GM12892 (cell line): ENCODE measurements around the gene CACNA2D2.

ENCODE experiments used
- DNase-seq: peaks from one replicate; pipeline ENCODE4 v3.0.0; 2011; ENCODE audit not compliant: insufficient read length
- FAIRE-seq: peaks from 2 replicates; lab custom pipeline; 2011; peaks lifted over from hg19 to GRCh38; lab: Jason Lieb, UNC
- POLR2A ChIP-seq: IDR thresholded peaks from 2 replicates; pipeline ENCODE4 v1.6.1; 2011; ENCODE audit warnings: low read depth, low read length, control low read depth
- POLR2AphosphoS5 ChIP-seq: IDR thresholded peaks from 2 replicates; pipeline ENCODE4 v1.6.1; 2011; ENCODE audit warnings: low read depth, low read length, control low read depth
- TAF1 ChIP-seq: IDR thresholded peaks from 2 replicates; pipeline ENCODE4 v1.6.1; 2011; ENCODE audit warnings: low read depth, mild to moderate bottlenecking, control low read depth, low read length, borderline replicate concordance

Gene CACNA2D2

GRCh38 chr3:50319894-50320625 is 183.4 kb downstream of the CACNA2D2 start:
- no peak for FAIRE-seq
- DNase-seq = no peak
- TF ChIP-seq POLR2A (no peak), POLR2AphosphoS5 (no peak), TAF1 (no peak)

- DNase-seq = no peak
- no peak for FAIRE-seq
- TF ChIP-seq POLR2AphosphoS5 (no peak), POLR2A (no peak), TAF1 (no peak)
Observed at GRCh38 chr3:50319181-50319893, 184.1 kb downstream of the CACNA2D2 start.

- no peak for DNase-seq
- FAIRE-seq = no peak
Observed at GRCh38 chr3:50318615-50319014, 184.8 kb downstream of the CACNA2D2 start.

GRCh38 chr3:50318163-50318562 is 185.3 kb downstream of the CACNA2D2 start:
- DNase-seq = no peak
- no peak for FAIRE-seq
- TF ChIP-seq TAF1 (no peak), POLR2A (no peak)

More at GRCh38 chr3:50318615-50319014, 184.8 kb downstream of the CACNA2D2 start:
- TF ChIP-seq POLR2AphosphoS5 = no peak

GRCh38 chr3:50317300-50317699 is 186.1 kb downstream of the CACNA2D2 start:
- TF ChIP-seq POLR2A = no peak
- no peak for TF ChIP-seq TAF1
- no peak for TF ChIP-seq POLR2AphosphoS5
- DNase-seq (no peak), FAIRE-seq (no peak)

- no peak for TF ChIP-seq POLR2A
- TF ChIP-seq POLR2AphosphoS5 = no peak
- no peak for FAIRE-seq
- no peak for DNase-seq
Observed at GRCh38 chr3:50316657-50317242, 186.7 kb downstream of the CACNA2D2 start.

- no peak for FAIRE-seq
Observed at GRCh38 chr3:50314816-50315215, 188.6 kb downstream of the CACNA2D2 start.

GRCh38 chr3:50314342-50314741 is 189.1 kb downstream of the CACNA2D2 start:
- DNase-seq (no peak), FAIRE-seq (no peak)
- TF ChIP-seq POLR2AphosphoS5 (no peak), POLR2A (no peak), TAF1 (no peak)

More at GRCh38 chr3:50314816-50315215, 188.6 kb downstream of the CACNA2D2 start:
- DNase-seq = no peak
- TF ChIP-seq TAF1 (no peak), POLR2A (no peak), POLR2AphosphoS5 (no peak)
